ENCODE data around the gene GRK1.

GRK1 gene

GRCh38 chr13:113649212-113649611 lies 17.8 kb upstream of the GRK1 start:
- Histone ChIP-seq H3K27me3 (replicated peaks; ENCODE audit: control insufficient read depth, insufficient read depth, low read length, poor library complexity, severe bottlenecking) (no peaks in the 10 kb centered on the region), H3K27ac (ENCODE audit: insufficient read depth, low read length, poor library complexity, severe bottlenecking) (no peak overlapping the region), H3K9me3 (ENCODE audit: control insufficient read depth, low read length) (no peaks in the 10 kb centered on the region), H3K36me3 (ENCODE audit: control insufficient read depth, insufficient read depth, low read length) (no peaks in the 10 kb centered on the region), H3K4me3 (ENCODE audit: insufficient read depth, low read depth, low read length, poor library complexity, severe bottlenecking) (no peak overlapping the region), H3K4me1 (ENCODE audit: control insufficient read depth, insufficient read depth, low read length, poor library complexity, severe bottlenecking) (no peaks in the 10 kb centered on the region)
- DNase-seq = no peak

GRCh38 chr13:113650275-113650674 lies 16.7 kb upstream of the GRK1 start:
- no peak for DNase-seq
- H3K36me3 ChIP-seq (ENCODE audit: control insufficient read depth, insufficient read depth, low read length) = no peaks in the 10 kb centered on the region
- H3K4me1 ChIP-seq (ENCODE audit: control insufficient read depth, insufficient read depth, low read length, poor library complexity, severe bottlenecking) = no peaks in the 10 kb centered on the region
- H3K4me3 ChIP-seq (ENCODE audit: insufficient read depth, low read depth, low read length, poor library complexity, severe bottlenecking) = no peak overlapping the region
- no peaks in the 10 kb centered on the region for H3K9me3 ChIP-seq (ENCODE audit: control insufficient read depth, low read length)
- no peak overlapping the region for H3K27ac ChIP-seq (ENCODE audit: insufficient read depth, low read length, poor library complexity, severe bottlenecking)
- H3K27me3 ChIP-seq (replicated peaks; ENCODE audit: control insufficient read depth, insufficient read depth, low read length, poor library complexity, severe bottlenecking) = no peaks in the 10 kb centered on the region

GRCh38 chr13:113650731-113651148 lies 16.3 kb upstream of the GRK1 start:
- Histone ChIP-seq H3K27me3 (replicated peaks; ENCODE audit: control insufficient read depth, insufficient read depth, low read length, poor library complexity, severe bottlenecking) (no peaks in the 10 kb centered on the region), H3K36me3 (ENCODE audit: control insufficient read depth, insufficient read depth, low read length) (no peaks in the 10 kb centered on the region), H3K4me3 (ENCODE audit: insufficient read depth, low read depth, low read length, poor library complexity, severe bottlenecking) (no peak overlapping the region), H3K27ac (ENCODE audit: insufficient read depth, low read length, poor library complexity, severe bottlenecking) (no peak overlapping the region), H3K4me1 (ENCODE audit: control insufficient read depth, insufficient read depth, low read length, poor library complexity, severe bottlenecking) (no peaks in the 10 kb centered on the region), H3K9me3 (ENCODE audit: control insufficient read depth, low read length) (no peaks in the 10 kb centered on the region)
- DNase-seq = no peak

- DNase-seq = no peak
- Histone ChIP-seq H3K27me3 (replicated peaks; ENCODE audit: control insufficient read depth, insufficient read depth, low read length, poor library complexity, severe bottlenecking) (no peaks in the 10 kb centered on the region), H3K4me1 (ENCODE audit: control insufficient read depth, insufficient read depth, low read length, poor library complexity, severe bottlenecking) (no peaks in the 10 kb centered on the region), H3K4me3 (ENCODE audit: insufficient read depth, low read depth, low read length, poor library complexity, severe bottlenecking) (no peak overlapping the region), H3K36me3 (ENCODE audit: control insufficient read depth, insufficient read depth, low read length) (no peaks in the 10 kb centered on the region), H3K27ac (ENCODE audit: insufficient read depth, low read length, poor library complexity, severe bottlenecking) (no peak overlapping the region), H3K9me3 (ENCODE audit: control insufficient read depth, low read length) (no peaks in the 10 kb centered on the region)
Observed at GRCh38 chr13:113651511-113652403, 15.3 kb upstream of the GRK1 start.

GRCh38 chr13:113652404-113653263 lies 14.4 kb upstream of the GRK1 start:
- Histone ChIP-seq H3K4me3 (ENCODE audit: insufficient read depth, low read depth, low read length, poor library complexity, severe bottlenecking) (no peak overlapping the region), H3K4me1 (ENCODE audit: control insufficient read depth, insufficient read depth, low read length, poor library complexity, severe bottlenecking) (no peaks in the 10 kb centered on the region), H3K36me3 (ENCODE audit: control insufficient read depth, insufficient read depth, low read length) (no peaks in the 10 kb centered on the region), H3K27me3 (replicated peaks; ENCODE audit: control insufficient read depth, insufficient read depth, low read length, poor library complexity, severe bottlenecking) (no peaks in the 10 kb centered on the region), H3K9me3 (ENCODE audit: control insufficient read depth, low read length) (no peaks in the 10 kb centered on the region), H3K27ac (ENCODE audit: insufficient read depth, low read length, poor library complexity, severe bottlenecking) (no peak overlapping the region)
- no peak for DNase-seq

- no peak overlapping the region for H3K4me3 ChIP-seq (ENCODE audit: insufficient read depth, low read depth, low read length, poor library complexity, severe bottlenecking)
- no peak for DNase-seq
- no peaks in the 10 kb centered on the region for H3K4me1 ChIP-seq (ENCODE audit: control insufficient read depth, insufficient read depth, low read length, poor library complexity, severe bottlenecking)
- no peaks in the 10 kb centered on the region for H3K27me3 ChIP-seq (replicated peaks; ENCODE audit: control insufficient read depth, insufficient read depth, low read length, poor library complexity, severe bottlenecking)
- no peaks in the 10 kb centered on the region for H3K9me3 ChIP-seq (ENCODE audit: control insufficient read depth, low read length)
- H3K36me3 ChIP-seq (ENCODE audit: control insufficient read depth, insufficient read depth, low read length) = no peaks in the 10 kb centered on the region
- H3K27ac ChIP-seq (ENCODE audit: insufficient read depth, low read length, poor library complexity, severe bottlenecking) = no peak overlapping the region
Observed at GRCh38 chr13:113653264-113654174, 13.5 kb upstream of the GRK1 start.

- no peak for DNase-seq
- Histone ChIP-seq H3K27ac (ENCODE audit: insufficient read depth, low read length, poor library complexity, severe bottlenecking) (no peak overlapping the region), H3K4me1 (ENCODE audit: control insufficient read depth, insufficient read depth, low read length, poor library complexity, severe bottlenecking) (no peaks in the 10 kb centered on the region), H3K4me3 (ENCODE audit: insufficient read depth, low read depth, low read length, poor library complexity, severe bottlenecking) (no peak overlapping the region), H3K9me3 (ENCODE audit: control insufficient read depth, low read length) (no peaks in the 10 kb centered on the region), H3K27me3 (replicated peaks; ENCODE audit: control insufficient read depth, insufficient read depth, low read length, poor library complexity, severe bottlenecking) (no peaks in the 10 kb centered on the region), H3K36me3 (ENCODE audit: control insufficient read depth, insufficient read depth, low read length) (no peaks in the 10 kb centered on the region)
Observed at GRCh38 chr13:113654175-113654560, 12.9 kb upstream of the GRK1 start.

- H3K36me3 ChIP-seq (ENCODE audit: control insufficient read depth, insufficient read depth, low read length) = no peaks in the 10 kb centered on the region
- no peaks in the 10 kb centered on the region for H3K4me1 ChIP-seq (ENCODE audit: control insufficient read depth, insufficient read depth, low read length, poor library complexity, severe bottlenecking)
- no peaks in the 10 kb centered on the region for H3K27me3 ChIP-seq (replicated peaks; ENCODE audit: control insufficient read depth, insufficient read depth, low read length, poor library complexity, severe bottlenecking)
- DNase-seq = no peak
- H3K9me3 ChIP-seq (ENCODE audit: control insufficient read depth, low read length) = no peaks in the 10 kb centered on the region
- no peak overlapping the region for H3K27ac ChIP-seq (ENCODE audit: insufficient read depth, low read length, poor library complexity, severe bottlenecking)
- no peak overlapping the region for H3K4me3 ChIP-seq (ENCODE audit: insufficient read depth, low read depth, low read length, poor library complexity, severe bottlenecking)
Observed at GRCh38 chr13:113654591-113655345, 12.3 kb upstream of the GRK1 start.

- no peak for DNase-seq
- H3K9me3 ChIP-seq (ENCODE audit: control insufficient read depth, low read length) = no peaks in the 10 kb centered on the region
- H3K4me3 ChIP-seq (ENCODE audit: insufficient read depth, low read depth, low read length, poor library complexity, severe bottlenecking) = no peak overlapping the region
- no peaks in the 10 kb centered on the region for H3K36me3 ChIP-seq (ENCODE audit: control insufficient read depth, insufficient read depth, low read length)
- no peaks in the 10 kb centered on the region for H3K4me1 ChIP-seq (ENCODE audit: control insufficient read depth, insufficient read depth, low read length, poor library complexity, severe bottlenecking)
- H3K27me3 ChIP-seq (replicated peaks; ENCODE audit: control insufficient read depth, insufficient read depth, low read length, poor library complexity, severe bottlenecking) = no peaks in the 10 kb centered on the region
- no peak overlapping the region for H3K27ac ChIP-seq (ENCODE audit: insufficient read depth, low read length, poor library complexity, severe bottlenecking)
Observed at GRCh38 chr13:113655346-113656002, 11.5 kb upstream of the GRK1 start.

Data from effector memory CD4-positive, alpha-beta T cell (primary cell).